DMS153 treated with DMSO at 0.1 percent for 48 hours (cell line): ENCODE results near the gene CGB1.
"Not testable (repeated sequence)": the region's sequence is repeated elsewhere in the genome, so short reads cannot be mapped to it uniquely, and the experiment has no call there.

Experiments
- DNase-seq: peaks from one replicate; lab custom pipeline; 2025; ENCODE audit not compliant: unreplicated experiment; lab: John Stamatoyannopoulos, UW

CGB1 gene

GRCh38 chr19:49058562-49058961 lies 21.9 kb upstream of the CGB1 start:
- DNase-seq = no peak

DNA sequence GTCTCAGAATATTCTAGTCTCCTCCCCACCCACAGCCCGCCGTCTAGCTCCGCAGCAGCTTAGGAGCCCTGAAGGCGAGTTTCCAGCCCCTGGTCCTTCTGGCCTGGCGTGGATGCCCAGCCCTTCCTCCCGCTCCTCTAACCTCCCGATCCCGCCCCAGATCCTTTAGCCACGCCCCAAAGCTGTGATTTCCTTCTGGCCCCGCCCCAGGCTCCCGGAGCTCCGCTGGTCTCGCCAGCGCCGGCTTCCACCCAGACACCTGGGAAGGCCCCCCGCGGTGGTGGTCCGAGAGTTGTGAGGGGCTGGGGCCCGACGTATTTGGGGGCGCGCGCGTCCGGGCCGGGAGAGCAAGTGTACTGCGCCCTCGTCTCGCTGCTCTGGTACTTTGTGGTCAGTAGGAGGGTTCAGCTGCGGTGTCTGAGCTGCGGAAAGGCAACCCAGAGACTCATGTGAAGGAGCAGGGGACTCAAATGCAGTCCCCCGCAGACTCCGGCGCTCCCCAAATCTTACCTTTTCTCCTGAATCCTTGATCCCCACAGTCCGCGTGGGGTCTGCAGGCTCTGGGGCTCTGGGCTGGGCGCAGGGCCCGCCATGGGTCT lies 21.0 kb upstream of the CGB1 start, which contains the start of gene CGB7:
Gene CGB7 (minus strand): TSS at position 114 of the 599 bp plus-strand sequence. CDS start 2,374 bp downstream, outside the sequence.
- peak; percentile 15 for DNase-seq

- not testable (repeated sequence) for DNase-seq
These were observed 20.4 kb upstream of the CGB1 start for GRCh38 chr19:49056902-49057596.

GRCh38 chr19:49056101-49056901 lies 19.6 kb upstream of the CGB1 start:
- peak; percentile 19 for DNase-seq

GRCh38 chr19:49050376-49051033 lies 13.8 kb upstream of the CGB1 start:
- not testable (repeated sequence) for DNase-seq

- DNase-seq = not testable (repeated sequence)
These were observed 13.1 kb upstream of the CGB1 start for GRCh38 chr19:49049834-49050233.

- DNase-seq = not testable (repeated sequence)
These were observed 12.3 kb upstream of the CGB1 start, which contains the start of gene CGB8 for GRCh38 chr19:49049011-49049410. Gene CGB8 (minus strand): TSS chr19:49049111. CDS start chr19:49048739, 372 bp downstream.

DNA sequence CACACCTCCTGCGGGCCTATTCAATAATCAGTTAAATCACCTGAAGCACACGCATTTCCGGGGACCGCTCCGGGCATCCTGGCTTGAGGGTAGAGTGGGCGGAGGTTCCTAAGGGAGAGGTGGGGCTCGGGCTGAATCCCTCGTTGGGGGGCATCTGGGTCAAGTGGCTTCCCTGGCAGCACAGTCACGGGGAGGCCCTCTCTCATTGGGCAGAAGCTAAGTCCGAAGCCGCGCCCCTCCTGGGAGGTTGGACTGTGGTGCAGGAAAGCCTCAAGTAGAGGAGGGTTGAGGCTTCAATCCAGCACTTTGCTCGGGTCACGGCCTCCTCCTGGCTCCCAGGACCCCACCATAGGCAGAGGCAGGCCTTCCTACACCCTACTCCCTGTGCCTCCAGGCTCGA lies 6.9 kb upstream of the CGB1 start, which contains the start of gene CGB5:
Gene CGB5 (plus strand): TSS at position 301 of the 400 bp plus-strand sequence. CDS start 362 bp downstream, outside the sequence.
- not testable (repeated sequence) for DNase-seq

DNA sequence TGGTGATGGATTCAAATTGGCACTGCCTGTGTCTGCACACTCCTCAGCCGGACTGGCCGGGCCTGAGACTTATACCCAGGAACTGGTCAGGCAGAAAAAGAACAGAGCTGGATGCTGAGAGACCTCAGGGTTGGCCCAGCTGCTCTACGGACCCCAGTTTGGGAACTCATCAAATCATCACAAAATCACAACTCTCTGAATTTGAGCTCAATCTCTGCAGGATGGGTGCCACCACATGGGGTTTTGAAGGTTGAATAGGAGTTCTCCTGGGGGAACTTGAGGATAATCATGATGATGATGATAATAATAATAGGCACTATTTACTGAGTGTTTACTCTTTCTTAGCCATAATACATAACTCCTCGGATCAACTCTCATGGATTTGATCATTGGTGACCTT lies 6.0 kb upstream of the CGB1 start:
- DNase-seq = not testable (repeated sequence)

GRCh38 chr19:49042177-49042576 lies 5.5 kb upstream of the CGB1 start:
- no peak for DNase-seq

DNA sequence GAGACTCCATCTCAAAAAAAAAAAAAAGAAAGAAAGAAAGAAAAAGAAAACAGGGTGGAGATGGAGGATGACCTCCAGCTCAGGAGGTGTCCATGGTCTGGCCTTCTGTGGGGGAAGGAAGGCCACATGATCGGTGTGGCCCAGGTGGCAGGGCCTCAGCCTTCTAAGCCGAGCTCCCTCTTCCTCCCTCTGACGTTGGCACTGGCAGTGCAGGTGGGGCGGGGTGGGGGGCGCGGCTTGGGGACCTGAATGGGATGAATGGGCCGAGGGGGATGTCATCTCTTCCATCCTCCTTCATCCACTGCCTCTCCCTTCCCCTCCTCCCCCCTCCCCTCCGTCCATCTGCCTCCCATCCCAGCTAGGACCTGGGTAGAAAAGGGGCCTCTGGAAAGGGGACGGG lies 3.0 kb upstream of the CGB1 start:
- not testable (repeated sequence) for DNase-seq

DNA sequence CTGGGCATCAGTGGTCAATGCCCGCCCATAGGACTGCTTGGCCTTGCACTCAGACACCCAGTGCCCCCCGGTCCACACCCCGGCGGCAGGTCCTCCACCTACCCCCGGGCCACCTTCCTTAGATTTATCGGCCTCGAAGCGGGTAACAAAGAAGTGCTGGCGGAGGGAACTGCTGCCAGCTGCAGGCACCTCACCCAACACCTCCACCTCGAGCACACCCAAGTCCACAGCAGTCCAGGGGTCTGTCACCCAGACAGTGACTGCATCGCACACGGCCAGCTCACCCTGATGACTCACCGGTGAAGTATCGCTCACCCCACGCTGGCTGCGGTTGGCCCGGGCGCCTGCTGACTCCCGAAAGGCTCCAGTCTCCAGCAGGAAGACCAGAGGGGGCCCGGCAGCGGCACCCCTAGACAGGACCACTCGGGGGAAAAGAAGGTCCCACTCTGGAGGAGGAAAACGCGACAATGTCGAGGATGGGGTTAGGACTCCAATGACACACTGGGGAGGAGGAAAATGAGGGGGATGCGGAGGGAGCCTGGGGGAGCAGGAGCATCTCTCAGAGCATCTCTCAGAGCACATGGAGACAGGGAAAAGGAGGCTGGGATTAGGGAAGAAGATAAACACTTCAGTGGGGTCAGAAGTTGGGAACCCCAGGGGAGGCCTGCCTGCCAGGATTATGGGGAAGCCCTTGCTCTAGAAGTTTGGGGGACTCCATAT lies 2.0 kb upstream of the CGB1 start:
- not testable (repeated sequence) for DNase-seq

- not testable (repeated sequence) for DNase-seq
These were observed 1.4 kb upstream of the CGB1 start for GRCh38 chr19:49038111-49038510.

GRCh38 chr19:49031642-49032301 lies 4.9 kb downstream of the CGB1 start, which contains the start of gene CGB2:
Gene CGB2 (plus strand): TSS chr19:49031890. CDS start chr19:49032096, 206 bp downstream.
- DNase-seq = not testable (repeated sequence)

GRCh38 chr19:49030323-49030722 lies 6.4 kb downstream of the CGB1 start:
- DNase-seq = not testable (repeated sequence)

- not testable (repeated sequence) for DNase-seq
These were observed 6.9 kb downstream of the CGB1 start for GRCh38 chr19:49029749-49030148.

DNA sequence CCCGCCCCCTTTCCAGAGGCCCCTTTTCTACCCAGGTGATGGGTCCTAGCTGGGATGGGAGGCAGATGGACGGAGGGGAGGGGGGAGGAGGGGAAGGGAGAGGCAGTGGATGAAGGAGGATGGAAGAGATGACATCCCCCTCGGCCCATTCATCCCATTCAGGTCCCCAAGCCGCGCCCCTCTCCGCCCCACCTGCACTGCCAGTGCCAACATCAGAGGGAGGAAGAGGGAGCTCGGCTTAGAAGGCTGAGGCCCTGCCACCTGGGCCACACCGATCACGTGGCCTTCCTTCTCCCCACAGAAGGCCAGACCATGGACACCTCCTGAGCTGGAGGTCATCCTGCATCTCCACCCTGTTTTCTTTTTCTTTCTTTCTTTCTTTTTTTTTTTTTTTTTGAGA lies 8.0 kb downstream of the CGB1 start:
- not testable (repeated sequence) for DNase-seq

DNA sequence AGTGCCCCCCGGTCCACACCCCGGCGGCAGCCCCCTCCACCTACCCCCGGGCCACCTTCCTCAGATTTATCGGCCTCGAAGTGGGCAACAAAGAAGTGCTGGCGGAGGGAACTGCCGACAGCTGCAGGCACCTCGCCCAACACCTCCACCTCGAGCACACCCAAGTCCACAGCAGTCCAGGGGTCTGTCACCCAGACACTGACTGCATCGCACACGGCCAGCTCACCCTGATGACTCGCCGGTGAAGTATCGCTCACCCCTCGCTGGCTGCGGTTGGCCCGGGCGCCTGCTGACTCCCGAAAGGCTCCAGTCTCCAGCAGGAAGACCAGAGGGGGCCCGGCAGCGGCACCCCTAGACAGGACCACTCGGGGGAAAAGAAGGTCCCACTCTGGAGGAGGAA lies 11.1 kb downstream of the CGB1 start:
- DNase-seq = not testable (repeated sequence)

DNA sequence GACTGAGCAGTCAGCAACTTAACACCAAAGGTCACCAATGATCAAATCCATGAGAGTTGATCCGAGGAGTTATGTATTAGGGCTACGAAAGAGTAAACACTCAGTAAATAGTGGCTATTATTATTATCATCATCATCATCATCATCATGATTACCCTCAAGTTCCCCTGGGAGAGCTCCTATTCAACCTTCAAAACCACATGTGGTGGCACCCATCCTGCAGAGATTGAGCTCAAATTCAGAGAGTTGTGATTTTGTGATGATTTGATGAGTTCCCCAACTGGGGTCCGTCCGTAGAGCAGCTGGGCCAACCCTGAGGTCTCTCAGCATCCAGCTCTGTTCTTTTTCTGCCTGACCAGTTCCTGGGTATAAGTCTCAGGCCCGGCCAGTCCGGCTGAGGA lies 11.6 kb downstream of the CGB1 start:
- DNase-seq = not testable (repeated sequence)
